K562 (cell line): ENCODE data around the gene PPAN. TPM values are rescaled to one million over a fixed set of nuclear protein-coding genes. Genes with fewer than 3 reads are reported as not detected.
A peak's percentile ranks its signal among the peaks of the same experiment; 100 is the strongest.

Experiments
- BDP1 ChIP-seq: IDR thresholded peaks from 3 replicates; pipeline ENCODE4 v1.6.1; 2011; ENCODE audit not compliant: insufficient read length, insufficient read depth
- CREB1 ChIP-seq, 2 experiments: sonication (generic) in 1 of 2; formaldehyde crosslinking in 1 of 2; IDR thresholded peaks; 2 replicates each; pipeline versions ENCODE4 v1.6.1 to v1.8.0; 2012 to 2022; ENCODE audit warnings: inconsistent platforms in 1 of 2, mild to moderate bottlenecking in 1 of 2, missing genetic modification reagents in 1 of 2, moderate library complexity in 1 of 2
- EP400 ChIP-seq: fragments of 450-650 bp; IDR thresholded peaks from 2 replicates; pipeline ENCODE4 v1.6.1; 2017; ENCODE audit warnings: antibody characterized with exemption, mild to moderate bottlenecking, moderate library complexity
- ETS1 ChIP-seq: conservative IDR thresholded peaks from 2 replicates; pipeline ENCODE4 v1.6.1; 2011; ENCODE audit warnings: low read depth, mild to moderate bottlenecking, low read length; ENCODE audit not compliant: control insufficient read depth
- HDAC6 ChIP-seq: IDR thresholded peaks from 2 replicates; pipeline ENCODE4 v1.6.1; 2012; ENCODE audit warnings: low read depth, mild to moderate bottlenecking, control low read depth, inconsistent platforms, low read length, moderate library complexity
- ILK ChIP-seq: fragments of 450-650 bp; IDR thresholded peaks from 2 replicates; pipeline ENCODE4 v1.6.1; 2016; ENCODE audit warnings: missing genetic modification characterization, low read depth, mild to moderate bottlenecking, missing compliant biosample characterization, moderate library complexity, borderline replicate concordance
- LEF1 ChIP-seq: fragments of 450-650 bp; IDR thresholded peaks from 2 replicates; pipeline ENCODE4 v1.6.1; 2016; ENCODE audit warnings: mild to moderate bottlenecking
- RAD51 ChIP-seq: fragments of 450-650 bp; IDR thresholded peaks from 2 replicates; pipeline ENCODE4 v1.7.1; 2016; ENCODE audit warnings: low read depth, mild to moderate bottlenecking, borderline replicate concordance
- RBM17 ChIP-seq: fragments of 200-400 bp; formaldehyde crosslinking; IDR thresholded peaks from 2 replicates; pipeline ENCODE4 v1.6.1; 2017; ENCODE audit warnings: low read depth, mild to moderate bottlenecking, low read length, borderline replicate concordance
- RBM25 ChIP-seq: fragments of 200-400 bp; formaldehyde crosslinking; IDR thresholded peaks from 2 replicates; pipeline ENCODE4 v1.6.1; 2018; ENCODE audit warnings: low read length, low read depth, moderate library complexity; ENCODE audit not compliant: severe bottlenecking
- SMARCE1 ChIP-seq: fragments of 450-650 bp; IDR thresholded peaks from 2 replicates; pipeline ENCODE4 v1.7.1; 2016; ENCODE audit warnings: mild to moderate bottlenecking
- STAT5A ChIP-seq: IDR thresholded peaks from 2 replicates; pipeline ENCODE4 v1.6.1; 2012; ENCODE audit warnings: low read length, inconsistent platforms, borderline replicate concordance
- ZNF165 ChIP-seq: fragments of 250-450 bp; sonication (Bioruptor Pico); IDR thresholded peaks from 2 replicates; pipeline ENCODE4 v1.4.0; 2020; ENCODE audit warnings: borderline replicate concordance
- ZNF431 ChIP-seq: sonication (generic); formaldehyde crosslinking; IDR thresholded peaks from 2 replicates; pipeline ENCODE4 v1.8.0; 2022; ENCODE audit warnings: mild to moderate bottlenecking, missing genetic modification reagents
- ZZZ3 ChIP-seq: fragments of 450-650 bp; IDR thresholded peaks from 2 replicates; pipeline ENCODE4 v1.6.1; 2016; ENCODE audit warnings: antibody characterized with exemption, mild to moderate bottlenecking, moderate library complexity
- polyA plus RNA-seq, 8 experiments: library from polyadenylated mRNA; depleted of rRNA in 4 of 8; stranded (reverse) in 5 of 8; unstranded in 3 of 8; fragments of >200 nt; fragmentation: Nextera tagmentation in 2 of 8; fragmentation: Illumina TruSeq in 1 of 8; extraction: Ambion mirVana in 2 of 8; extraction: Trizol in 1 of 8; gene quantifications; 2 replicates each; pipeline versions ENCODE4 v1.2.1 to v1.2.3, GENCODE V29; 2011 to 2014; ENCODE audit warnings: inconsistent platforms in 1 of 8, missing spikeins in 1 of 8
- total RNA-seq, 7 experiments: library from RNA; depleted of rRNA in 6 of 7; stranded (reverse); fragments of >200 nt in 6 of 7; fragmentation: Illumina TruSeq in 2 of 7; extraction: Trizol in 2 of 7; gene quantifications; 2 replicates each; pipeline versions ENCODE4 v1.2.1 to v1.2.3, GENCODE V29; 2011 to 2021; ENCODE audit warnings: low replicate concordance in 1 of 7
- TF ChIP-seq, protein P1 (sequence below): fragments of 150-350 bp; conservative IDR thresholded peaks from 2 replicates; pipeline ENCODE4 v1.6.1; 2014; ENCODE audit warnings: low read length

The PPAN gene
- total and polyA plus RNA-seq, 9 of the 15 experiments (the other 6 are each of a cell fraction or from before 2014, with no cell fraction given): 2.2 to 129 (median 59.1) TPM

- TF ChIP-seq HDAC6 (no peak), RBM25 (peak; percentile 88), CREB1 (IDR thresholded peaks at IDR 0.05) (no peak), CREB1 (CRISPR knock-in tag; IDR thresholded peaks at IDR 0.05) (no peak), EP400 (no peak), ZNF431 (CRISPR knock-in tag) (no peak), ZZZ3 (no peak), RBM17 (no peak), RAD51 (no peak), BDP1 (no peak), STAT5A (no peak), ZNF165 (CRISPR knock-in tag) (no peak), ETS1 (no peak), LEF1 (no peak), SMARCE1 (no peak), ILK (tag) (no peak)
- TF ChIP-seq, protein P1, sequence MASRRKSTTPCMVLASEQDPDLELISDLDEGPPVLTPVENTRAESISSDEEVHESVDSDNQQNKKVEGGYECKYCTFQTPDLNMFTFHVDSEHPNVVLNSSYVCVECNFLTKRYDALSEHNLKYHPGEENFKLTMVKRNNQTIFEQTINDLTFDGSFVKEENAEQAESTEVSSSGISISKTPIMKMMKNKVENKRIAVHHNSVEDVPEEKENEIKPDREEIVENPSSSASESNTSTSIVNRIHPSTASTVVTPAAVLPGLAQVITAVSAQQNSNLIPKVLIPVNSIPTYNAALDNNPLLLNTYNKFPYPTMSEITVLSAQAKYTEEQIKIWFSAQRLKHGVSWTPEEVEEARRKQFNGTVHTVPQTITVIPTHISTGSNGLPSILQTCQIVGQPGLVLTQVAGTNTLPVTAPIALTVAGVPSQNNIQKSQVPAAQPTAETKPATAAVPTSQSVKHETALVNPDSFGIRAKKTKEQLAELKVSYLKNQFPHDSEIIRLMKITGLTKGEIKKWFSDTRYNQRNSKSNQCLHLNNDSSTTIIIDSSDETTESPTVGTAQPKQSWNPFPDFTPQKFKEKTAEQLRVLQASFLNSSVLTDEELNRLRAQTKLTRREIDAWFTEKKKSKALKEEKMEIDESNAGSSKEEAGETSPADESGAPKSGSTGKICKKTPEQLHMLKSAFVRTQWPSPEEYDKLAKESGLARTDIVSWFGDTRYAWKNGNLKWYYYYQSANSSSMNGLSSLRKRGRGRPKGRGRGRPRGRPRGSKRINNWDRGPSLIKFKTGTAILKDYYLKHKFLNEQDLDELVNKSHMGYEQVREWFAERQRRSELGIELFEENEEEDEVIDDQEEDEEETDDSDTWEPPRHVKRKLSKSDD: no peak
These were observed 3.4 kb upstream of the PPAN start (continued) for GRCh38 chr19:10102787-10103236.
